Esophagus (tissue), 2 donors: ENCODE measurements around the gene GNAI1. TPM values are rescaled to one million over a fixed set of nuclear protein-coding genes. Genes with fewer than 3 reads are reported as not detected.

ENCODE experiments used
- H3K27ac ChIP-seq, 2 donors: one replicate each; pipeline ENCODE4 v1.5.1; 2013; ENCODE audit warnings: low read depth in 2 of 2, mild to moderate bottlenecking in 2 of 2, inconsistent platforms in 1 of 2, low read length in 1 of 2, moderate library complexity in 1 of 2
- H3K27me3 ChIP-seq, 2 donors: one replicate each; pipeline ENCODE4 v1.6.1; 2013; ENCODE audit warnings: low read length in 2 of 2, control low read depth in 1 of 2, mild to moderate bottlenecking in 1 of 2; ENCODE audit not compliant: insufficient read depth in 2 of 2, control insufficient read depth in 1 of 2
- H3K36me3 ChIP-seq, 2 donors: one replicate each; pipeline ENCODE4 v1.6.1; 2013; ENCODE audit warnings: low read length in 1 of 2; ENCODE audit not compliant: control insufficient read depth in 2 of 2, insufficient read depth in 2 of 2
- H3K4me1 ChIP-seq, 2 donors: one replicate each; pipeline ENCODE4 v1.6.1; 2013; ENCODE audit warnings: low read length in 1 of 2; ENCODE audit not compliant: control insufficient read depth in 2 of 2, insufficient read depth in 2 of 2
- H3K4me3 ChIP-seq, 2 donors: one replicate each; pipeline ENCODE4 v1.5.1; 2013; ENCODE audit warnings: low read length in 2 of 2, mild to moderate bottlenecking in 2 of 2, low read depth in 1 of 2, moderate library complexity in 1 of 2
- H3K9me3 ChIP-seq, 2 donors: one replicate each; pipeline ENCODE4 v1.6.1; 2013; ENCODE audit warnings: mild to moderate bottlenecking in 2 of 2, low read depth in 1 of 2, low read length in 1 of 2, moderate library complexity in 1 of 2; ENCODE audit not compliant: control insufficient read depth in 2 of 2, insufficient read depth in 1 of 2
- WGBS, 2 donors: extraction: QIAGEN DNeasy Blood & Tissue Kit; methylation state at CpG; one replicate each; pipeline ENCODE4 v1.1.7; 2013; 5-methylcytosine and 5-hydroxymethylcytosine counted together
- polyA plus RNA-seq, 2 donors: library from polyadenylated mRNA; stranded (reverse); fragments of 200-250 nt; gene quantifications; one replicate each; pipeline ENCODE4 v1.2.3, GENCODE V29; 2013
- donor health status: healthy with polysubstance abuse.
- donor health status: Bipolar disorder and iron deficiency.

GNAI1 gene
- polyA plus RNA-seq, 2 donors, result 6.2 to 18.8 TPM

GRCh38 chr7:80218723-80219122, 84.1 kb downstream of the GNAI1 start:
- WGBS, 2 donors, result 21 to 29% methylated on average over 3 of the region's 3 CpGs
- Histone ChIP-seq H3K4me3 (no peak overlapping the region), H3K36me3 (no peaks in the 10 kb centered on the region), H3K9me3 (no peaks in the 10 kb centered on the region), H3K27me3 (no peaks in the 10 kb centered on the region), H3K4me1 (no peaks in the 10 kb centered on the region), H3K27ac (no peak overlapping the region)

- WGBS, 2 donors, result 92 to 94% methylated on average over 6 of the region's 6 CpGs
- Histone ChIP-seq H3K27ac (no peak overlapping the region), H3K9me3 (no peaks in the 10 kb centered on the region), H3K4me3 (no peak overlapping the region), H3K4me1 (no peaks in the 10 kb centered on the region), H3K36me3 (no peaks in the 10 kb centered on the region), H3K27me3 (no peaks in the 10 kb centered on the region)
Measured at GRCh38 chr7:80220022-80220634, 85.5 kb downstream of the GNAI1 start.

- Histone ChIP-seq H3K4me1 (no peaks in the 10 kb centered on the region), H3K4me3 (no peak overlapping the region), H3K9me3 (no peaks in the 10 kb centered on the region), H3K36me3 (no peaks in the 10 kb centered on the region), H3K27ac (no peak overlapping the region), H3K27me3 (no peaks in the 10 kb centered on the region)
- WGBS, 2 donors, result 78 to 90% methylated on average over 1 of the region's 1 CpG
Measured at GRCh38 chr7:80224415-80224814, 89.8 kb downstream of the GNAI1 start.

GRCh38 chr7:80225361-80225760, 90.7 kb downstream of the GNAI1 start:
- no peak overlapping the region for H3K4me3 ChIP-seq
- no peaks in the 10 kb centered on the region for H3K9me3 ChIP-seq
- no peaks in the 10 kb centered on the region for H3K4me1 ChIP-seq
- H3K27me3 ChIP-seq, result no peaks in the 10 kb centered on the region
- H3K36me3 ChIP-seq, result no peaks in the 10 kb centered on the region
- no peak overlapping the region for H3K27ac ChIP-seq

GRCh38 chr7:80226629-80227028, 92.0 kb downstream of the GNAI1 start:
- WGBS, 2 donors, result 55 to 63% methylated on average over 4 of the region's 4 CpGs
- no peaks in the 10 kb centered on the region for H3K4me1 ChIP-seq
- no peak overlapping the region for H3K27ac ChIP-seq
- no peaks in the 10 kb centered on the region for H3K9me3 ChIP-seq
- H3K4me3 ChIP-seq, result no peak overlapping the region
- no peaks in the 10 kb centered on the region for H3K27me3 ChIP-seq
- H3K36me3 ChIP-seq, result no peaks in the 10 kb centered on the region

- WGBS, 2 donors, result 80 to 87% methylated on average over 2 of the region's 2 CpGs
- H3K9me3 ChIP-seq, result no peaks in the 10 kb centered on the region
- no peaks in the 10 kb centered on the region for H3K27me3 ChIP-seq
- no peak overlapping the region for H3K4me3 ChIP-seq
- no peaks in the 10 kb centered on the region for H3K36me3 ChIP-seq
- H3K4me1 ChIP-seq, result no peaks in the 10 kb centered on the region
- no peak overlapping the region for H3K27ac ChIP-seq
Measured at GRCh38 chr7:80230327-80230726, 95.7 kb downstream of the GNAI1 start.

- H3K27ac ChIP-seq, result no peak overlapping the region
- WGBS, 2 donors, result 75 to 81% methylated on average over 2 of the region's 2 CpGs
Measured at GRCh38 chr7:80231707-80232106, 97.1 kb downstream of the GNAI1 start.

GRCh38 chr7:80232979-80233724, 98.5 kb downstream of the GNAI1 start:
- Histone ChIP-seq H3K9me3 (no peaks in the 10 kb centered on the region), H3K27ac (no peak overlapping the region), H3K27me3 (no peaks in the 10 kb centered on the region), H3K4me3 (no peak overlapping the region), H3K36me3 (no peaks in the 10 kb centered on the region), H3K4me1 (no peaks in the 10 kb centered on the region)
- WGBS, 2 donors, result 54 to 62% methylated on average over 4 of the region's 4 CpGs

More at GRCh38 chr7:80231707-80232106, 97.1 kb downstream of the GNAI1 start:
- no peaks in the 10 kb centered on the region for H3K9me3 ChIP-seq
- no peaks in the 10 kb centered on the region for H3K36me3 ChIP-seq
- H3K4me1 ChIP-seq, result no peaks in the 10 kb centered on the region
- H3K27me3 ChIP-seq, result no peaks in the 10 kb centered on the region
- no peak overlapping the region for H3K4me3 ChIP-seq

GRCh38 chr7:80235334-80235733, 100.7 kb downstream of the GNAI1 start:
- Histone ChIP-seq H3K27me3 (no peaks in the 10 kb centered on the region), H3K36me3 (no peaks in the 10 kb centered on the region), H3K27ac (no peak overlapping the region), H3K4me1 (no peaks in the 10 kb centered on the region), H3K4me3 (no peak overlapping the region), H3K9me3 (no peaks in the 10 kb centered on the region)
- WGBS, 2 donors, result 92% methylated on average over 4 of the region's 4 CpGs

- H3K4me3 ChIP-seq, result no peak overlapping the region
- no peaks in the 10 kb centered on the region for H3K4me1 ChIP-seq
- WGBS, 2 donors, result 84 to 85% methylated on average over 1 of the region's 1 CpG
- H3K27me3 ChIP-seq, result no peaks in the 10 kb centered on the region
- no peaks in the 10 kb centered on the region for H3K36me3 ChIP-seq
- no peaks in the 10 kb centered on the region for H3K9me3 ChIP-seq
- no peak overlapping the region for H3K27ac ChIP-seq
Measured at GRCh38 chr7:80236681-80237080, 102.0 kb downstream of the GNAI1 start.
